ENCODE results near the gene KIF5C. TPM values are rescaled to one million over a fixed set of nuclear protein-coding genes. Genes with fewer than 3 reads are reported as not detected.

KIF5C gene
- total RNA-seq, 1 donor from 2014 or later: 1.3 TPM

- no peak overlapping the region for H3K27ac Mint-ChIP-seq
These were observed 92.6 kb downstream of the KIF5C start for GRCh38 chr2:148967578-148967977.

GRCh38 chr2:148968301-148968700 is 93.3 kb downstream of the KIF5C start:
- H3K9me3 Mint-ChIP-seq: no peaks in the 10 kb centered on the region
- no peaks in the 10 kb centered on the region for H3K36me3 Mint-ChIP-seq
- H3K27ac Mint-ChIP-seq: no peak overlapping the region
- TF ChIP-seq CTCF (IDR thresholded peaks at IDR 0.05; ENCODE audit: unreplicated experiment): no peak
- no peak for DNase-seq (ENCODE audit: low spot score in 2 of 2, unreplicated experiment in 2 of 2)
- no peak overlapping the region for H3K4me3 Mint-ChIP-seq
- H3K4me1 Mint-ChIP-seq: peaks cover 17% of the 10 kb centered on the region
- no peaks in the 10 kb centered on the region for H3K27me3 Mint-ChIP-seq (ENCODE audit: low read depth)

More at GRCh38 chr2:148967578-148967977, 92.6 kb downstream of the KIF5C start:
- DNase-seq (ENCODE audit: low spot score in 2 of 2, unreplicated experiment in 2 of 2): no peak
- Mint-ChIP-seq H3K4me1 (peaks cover 17% of the 10 kb centered on the region), H3K9me3 (no peaks in the 10 kb centered on the region), H3K27me3 (ENCODE audit: low read depth) (peaks cover 3% of the 10 kb centered on the region), H3K36me3 (no peaks in the 10 kb centered on the region), H3K4me3 (no peak overlapping the region)
- no peak for TF ChIP-seq CTCF (IDR thresholded peaks at IDR 0.05; ENCODE audit: unreplicated experiment)

DNA sequence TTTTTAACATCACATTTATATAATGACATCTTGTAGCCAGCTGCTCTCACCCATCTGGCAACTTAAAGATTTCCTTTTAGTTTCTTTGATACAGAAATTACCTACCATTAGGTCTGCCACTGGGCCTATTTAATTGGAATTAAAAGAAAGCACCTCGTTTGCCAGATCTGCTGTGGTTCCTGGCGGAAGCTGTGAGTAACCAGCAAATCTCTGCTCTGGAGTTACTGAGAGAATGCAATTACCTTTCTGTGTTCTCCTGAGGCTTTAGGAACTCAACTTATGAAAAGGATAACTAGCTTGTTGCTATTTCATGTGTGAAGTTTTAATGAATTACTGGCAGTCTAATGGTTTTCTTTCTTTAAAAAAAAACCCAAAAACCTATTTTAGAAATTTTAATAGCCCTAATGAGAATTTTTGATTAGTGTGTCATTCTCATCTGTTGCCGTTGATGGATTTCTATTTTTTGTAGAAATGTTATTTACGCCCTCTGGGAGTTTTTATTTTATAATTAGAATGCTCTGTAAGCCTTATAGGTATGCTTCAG is 93.8 kb downstream of the KIF5C start:
- peaks cover 17% of the 10 kb centered on the region for H3K4me1 Mint-ChIP-seq
- TF ChIP-seq CTCF (IDR thresholded peaks at IDR 0.05; ENCODE audit: unreplicated experiment): no peak
- no peaks in the 10 kb centered on the region for H3K27me3 Mint-ChIP-seq (ENCODE audit: low read depth)
- no peak for DNase-seq (ENCODE audit: low spot score in 2 of 2, unreplicated experiment in 2 of 2)
- no peaks in the 10 kb centered on the region for H3K36me3 Mint-ChIP-seq
- no peak overlapping the region for H3K27ac Mint-ChIP-seq
- H3K4me3 Mint-ChIP-seq: no peak overlapping the region
- no peaks in the 10 kb centered on the region for H3K9me3 Mint-ChIP-seq

DNA sequence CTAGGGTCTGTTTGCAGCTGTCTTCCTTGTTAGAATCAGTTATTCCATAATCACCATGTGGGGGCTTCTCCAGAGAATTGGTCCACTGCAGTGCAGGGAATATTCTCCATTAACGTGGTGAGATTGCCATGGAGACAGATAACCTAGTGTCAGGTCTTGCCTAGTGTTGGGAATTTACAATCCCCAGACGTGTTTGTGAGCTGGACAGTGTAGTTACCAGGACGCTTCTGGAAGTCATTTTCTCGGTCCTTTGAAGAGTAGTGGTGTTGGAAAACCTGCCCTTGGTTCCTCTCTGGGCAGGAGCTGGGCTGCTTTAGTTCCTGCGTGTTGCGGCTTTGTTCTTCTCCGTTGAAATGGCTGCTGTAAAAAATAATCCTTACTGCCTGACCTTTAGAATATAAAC is 94.6 kb downstream of the KIF5C start:
- no peak overlapping the region for H3K27ac Mint-ChIP-seq
- no peaks in the 10 kb centered on the region for H3K27me3 Mint-ChIP-seq (ENCODE audit: low read depth)
- no peaks in the 10 kb centered on the region for H3K9me3 Mint-ChIP-seq
- no peaks in the 10 kb centered on the region for H3K36me3 Mint-ChIP-seq
- no peak overlapping the region for H3K4me3 Mint-ChIP-seq
- no peak for TF ChIP-seq CTCF (IDR thresholded peaks at IDR 0.05; ENCODE audit: unreplicated experiment)
- H3K4me1 Mint-ChIP-seq: peaks cover 17% of the 10 kb centered on the region
- no peak for DNase-seq (ENCODE audit: low spot score in 2 of 2, unreplicated experiment in 2 of 2)

GRCh38 chr2:148970385-148970784 is 95.4 kb downstream of the KIF5C start:
- Mint-ChIP-seq H3K27me3 (ENCODE audit: low read depth) (no peaks in the 10 kb centered on the region), H3K36me3 (no peaks in the 10 kb centered on the region), H3K9me3 (no peaks in the 10 kb centered on the region), H3K4me3 (no peak overlapping the region), H3K4me1 (peaks cover 17% of the 10 kb centered on the region), H3K27ac (no peak overlapping the region)
- no peak for TF ChIP-seq CTCF (IDR thresholded peaks at IDR 0.05; ENCODE audit: unreplicated experiment)
- DNase-seq (ENCODE audit: low spot score in 2 of 2, unreplicated experiment in 2 of 2): no peak

DNA sequence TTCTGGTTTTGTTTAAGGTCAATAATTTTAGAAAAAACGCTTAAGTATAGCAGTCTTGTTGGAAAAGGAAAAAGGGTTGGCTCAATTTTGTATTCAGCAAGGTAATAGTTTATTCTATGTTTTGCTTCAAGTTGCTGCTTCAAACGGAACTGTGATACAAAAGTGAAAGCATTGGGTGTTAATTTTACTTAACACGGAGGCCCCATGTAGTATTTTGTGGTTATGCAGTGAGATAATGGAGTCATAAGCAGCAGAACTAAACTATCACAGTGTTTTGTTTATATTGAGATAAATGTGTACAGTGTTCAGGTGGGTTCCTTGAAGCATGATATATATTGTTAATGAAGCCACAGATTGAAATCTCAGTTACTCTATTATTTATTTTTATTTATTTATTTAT is 96.5 kb downstream of the KIF5C start:
- no peak overlapping the region for H3K4me3 Mint-ChIP-seq
- TF ChIP-seq CTCF (IDR thresholded peaks at IDR 0.05; ENCODE audit: unreplicated experiment): no peak
- H3K27ac Mint-ChIP-seq: no peak overlapping the region
- DNase-seq (ENCODE audit: low spot score in 2 of 2, unreplicated experiment in 2 of 2): no peak
- H3K4me1 Mint-ChIP-seq: peaks cover 17% of the 10 kb centered on the region
- H3K36me3 Mint-ChIP-seq: no peaks in the 10 kb centered on the region
- no peaks in the 10 kb centered on the region for H3K27me3 Mint-ChIP-seq (ENCODE audit: low read depth)
- H3K9me3 Mint-ChIP-seq: no peaks in the 10 kb centered on the region

All from mesothelial cell of epicardium (in vitro differentiated cells).